ENCODE data around the gene HARS2.

Gene HARS2

GRCh38 chr5:140671472-140672125, 19.7 kb upstream of the HARS2 start:
- Histone ChIP-seq H3K36me3 (ENCODE audit: control insufficient read depth, insufficient read depth, low read length) (peaks cover 34% of the 10 kb centered on the region), H3K9me3 (ENCODE audit: control insufficient read depth, low read length) (no peaks in the 10 kb centered on the region), H3K4me1 (ENCODE audit: control insufficient read depth, insufficient read depth, low read length) (no peaks in the 10 kb centered on the region), H3K27ac (ENCODE audit: insufficient read depth, low read depth, low read length, poor library complexity, severe bottlenecking) (no peak overlapping the region), H3K4me3 (ENCODE audit: insufficient read depth, low read depth, low read length) (no peak overlapping the region), H3K27me3 (ENCODE audit: control insufficient read depth, insufficient read depth, low read length, poor library complexity, severe bottlenecking) (no peaks in the 10 kb centered on the region)
- 96 to 98% methylated on average over 6 of the region's 7 CpGs for WGBS, 2 experiments

- Histone ChIP-seq H3K4me1 (ENCODE audit: control insufficient read depth, insufficient read depth, low read length) (no peaks in the 10 kb centered on the region), H3K27ac (ENCODE audit: insufficient read depth, low read depth, low read length, poor library complexity, severe bottlenecking) (no peak overlapping the region), H3K9me3 (ENCODE audit: control insufficient read depth, low read length) (no peaks in the 10 kb centered on the region), H3K36me3 (ENCODE audit: control insufficient read depth, insufficient read depth, low read length) (peaks cover 38% of the 10 kb centered on the region), H3K27me3 (ENCODE audit: control insufficient read depth, insufficient read depth, low read length, poor library complexity, severe bottlenecking) (no peaks in the 10 kb centered on the region), H3K4me3 (ENCODE audit: insufficient read depth, low read depth, low read length) (no peak overlapping the region)
- WGBS, 2 experiments = 96% methylated on average over 70 of the region's 70 CpGs
Observed at GRCh38 chr5:140672455-140673186, 18.6 kb upstream of the HARS2 start.

DNA sequence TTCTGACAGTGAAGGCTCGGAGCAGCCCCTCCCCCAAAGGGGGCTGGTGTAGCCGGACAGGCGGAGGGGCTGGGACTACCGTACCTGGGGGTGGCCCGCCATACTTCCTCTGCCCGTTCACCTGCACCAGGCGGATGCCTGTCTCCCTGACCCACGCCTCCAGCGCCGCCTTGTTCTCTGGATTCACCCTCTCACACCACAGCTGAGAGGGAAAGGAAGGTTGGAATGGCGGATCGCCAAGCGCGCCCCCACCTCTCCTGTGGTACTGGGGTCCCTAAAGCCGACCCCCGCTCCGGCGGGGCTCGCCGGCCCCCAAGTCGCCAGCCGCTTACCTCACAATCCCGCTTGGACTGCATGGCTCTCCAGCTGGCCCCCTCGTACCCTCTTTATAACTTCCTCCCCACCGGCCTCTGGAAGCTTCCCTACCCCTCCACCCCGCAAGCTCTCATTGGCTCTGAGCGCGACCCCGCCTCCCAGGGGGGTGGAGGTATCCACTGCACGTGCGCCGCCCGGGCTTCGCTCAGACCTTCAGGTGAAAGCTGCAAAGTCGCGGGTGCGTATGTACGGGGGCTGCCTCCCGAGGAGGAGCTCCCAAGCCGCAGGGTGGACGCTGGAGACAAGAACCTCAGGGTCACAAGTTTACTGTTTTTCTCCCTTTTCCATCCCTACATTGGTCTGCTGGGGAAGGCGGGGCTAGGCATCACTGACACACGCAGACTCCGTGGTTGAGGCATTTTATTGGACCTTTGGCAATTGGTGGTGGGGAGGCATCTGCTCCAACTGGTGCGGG, 17.9 kb upstream of the HARS2 start, which contains the start of gene DND1:
Gene DND1, minus strand, starts transcription at position 390 of the 790 bp plus-strand sequence. Its CDS starts 34 bp downstream, at position 356.
- Histone ChIP-seq H3K27me3 (ENCODE audit: control insufficient read depth, insufficient read depth, low read length, poor library complexity, severe bottlenecking) (no peaks in the 10 kb centered on the region), H3K9me3 (ENCODE audit: control insufficient read depth, low read length) (no peaks in the 10 kb centered on the region), H3K4me1 (ENCODE audit: control insufficient read depth, insufficient read depth, low read length) (no peaks in the 10 kb centered on the region), H3K4me3 (ENCODE audit: insufficient read depth, low read depth, low read length) (no peak within 1 kb of the TSS), H3K36me3 (ENCODE audit: control insufficient read depth, insufficient read depth, low read length) (peaks cover 39% of the 10 kb centered on the region), H3K27ac (ENCODE audit: insufficient read depth, low read depth, low read length, poor library complexity, severe bottlenecking) (no peak within 1 kb of the TSS)
- WGBS, 2 experiments = 93 to 94% methylated on average over 45 of the region's 45 CpGs

DNA sequence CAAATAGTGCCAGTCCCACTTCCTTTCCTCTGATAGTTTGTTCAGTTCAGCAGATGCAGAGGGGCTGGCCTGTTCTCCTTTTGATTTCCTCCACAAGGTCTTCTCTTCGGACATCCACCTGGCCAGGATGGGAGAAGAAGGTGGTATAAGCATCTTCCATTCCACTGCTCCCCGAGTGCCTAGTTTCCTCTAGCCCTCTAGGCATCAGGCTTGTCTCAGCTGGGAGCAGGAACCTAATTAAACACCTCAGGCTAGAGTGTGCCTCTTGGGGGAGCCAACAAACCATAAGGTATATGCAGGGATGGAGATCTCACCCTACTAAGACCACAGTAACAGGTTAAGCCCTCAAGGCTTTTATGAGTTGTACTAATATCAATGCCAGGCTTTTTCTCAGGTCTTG, 17.0 kb upstream of the HARS2 start:
- H3K36me3 ChIP-seq (ENCODE audit: control insufficient read depth, insufficient read depth, low read length) = peaks cover 31% of the 10 kb centered on the region
- H3K27ac ChIP-seq (ENCODE audit: insufficient read depth, low read depth, low read length, poor library complexity, severe bottlenecking) = no peak overlapping the region
- no peaks in the 10 kb centered on the region for H3K4me1 ChIP-seq (ENCODE audit: control insufficient read depth, insufficient read depth, low read length)
- no peaks in the 10 kb centered on the region for H3K27me3 ChIP-seq (ENCODE audit: control insufficient read depth, insufficient read depth, low read length, poor library complexity, severe bottlenecking)
- no peaks in the 10 kb centered on the region for H3K9me3 ChIP-seq (ENCODE audit: control insufficient read depth, low read length)
- H3K4me3 ChIP-seq (ENCODE audit: insufficient read depth, low read depth, low read length) = no peak overlapping the region
- WGBS, 2 experiments = 88 to 94% methylated on average over 2 of the region's 2 CpGs

GRCh38 chr5:140674629-140675028, 16.6 kb upstream of the HARS2 start:
- 97 to 99% methylated on average over 4 of the region's 4 CpGs for WGBS, 2 experiments

GRCh38 chr5:140677947-140678346, 13.3 kb upstream of the HARS2 start:
- WGBS, 2 experiments = 91 to 97% methylated on average over 3 of the region's 3 CpGs

More at GRCh38 chr5:140674629-140675028, 16.6 kb upstream of the HARS2 start:
- Histone ChIP-seq H3K27me3 (ENCODE audit: control insufficient read depth, insufficient read depth, low read length, poor library complexity, severe bottlenecking) (no peaks in the 10 kb centered on the region), H3K9me3 (ENCODE audit: control insufficient read depth, low read length) (no peaks in the 10 kb centered on the region), H3K4me3 (ENCODE audit: insufficient read depth, low read depth, low read length) (no peak overlapping the region), H3K27ac (ENCODE audit: insufficient read depth, low read depth, low read length, poor library complexity, severe bottlenecking) (no peak overlapping the region), H3K4me1 (ENCODE audit: control insufficient read depth, insufficient read depth, low read length) (no peaks in the 10 kb centered on the region), H3K36me3 (ENCODE audit: control insufficient read depth, insufficient read depth, low read length) (peaks cover 31% of the 10 kb centered on the region)

GRCh38 chr5:140678993-140679392, 12.3 kb upstream of the HARS2 start:
- no peaks in the 10 kb centered on the region for H3K9me3 ChIP-seq (ENCODE audit: control insufficient read depth, low read length)
- H3K4me1 ChIP-seq (ENCODE audit: control insufficient read depth, insufficient read depth, low read length) = no peaks in the 10 kb centered on the region
- H3K27me3 ChIP-seq (ENCODE audit: control insufficient read depth, insufficient read depth, low read length, poor library complexity, severe bottlenecking) = no peaks in the 10 kb centered on the region
- 95 to 97% methylated on average over 7 of the region's 7 CpGs for WGBS, 2 experiments
- no peak overlapping the region for H3K27ac ChIP-seq (ENCODE audit: insufficient read depth, low read depth, low read length, poor library complexity, severe bottlenecking)
- peaks cover 23% of the 10 kb centered on the region for H3K36me3 ChIP-seq (ENCODE audit: control insufficient read depth, insufficient read depth, low read length)
- H3K4me3 ChIP-seq (ENCODE audit: insufficient read depth, low read depth, low read length) = no peak overlapping the region

More at GRCh38 chr5:140677947-140678346, 13.3 kb upstream of the HARS2 start:
- no peaks in the 10 kb centered on the region for H3K27me3 ChIP-seq (ENCODE audit: control insufficient read depth, insufficient read depth, low read length, poor library complexity, severe bottlenecking)
- peaks cover 28% of the 10 kb centered on the region for H3K36me3 ChIP-seq (ENCODE audit: control insufficient read depth, insufficient read depth, low read length)
- H3K4me1 ChIP-seq (ENCODE audit: control insufficient read depth, insufficient read depth, low read length) = no peaks in the 10 kb centered on the region
- H3K4me3 ChIP-seq (ENCODE audit: insufficient read depth, low read depth, low read length) = no peak overlapping the region
- H3K9me3 ChIP-seq (ENCODE audit: control insufficient read depth, low read length) = no peaks in the 10 kb centered on the region
- H3K27ac ChIP-seq (ENCODE audit: insufficient read depth, low read depth, low read length, poor library complexity, severe bottlenecking) = no peak overlapping the region

- Histone ChIP-seq H3K9me3 (ENCODE audit: control insufficient read depth, low read length) (no peaks in the 10 kb centered on the region), H3K4me1 (ENCODE audit: control insufficient read depth, insufficient read depth, low read length) (no peaks in the 10 kb centered on the region), H3K27me3 (ENCODE audit: control insufficient read depth, insufficient read depth, low read length, poor library complexity, severe bottlenecking) (no peaks in the 10 kb centered on the region), H3K36me3 (ENCODE audit: control insufficient read depth, insufficient read depth, low read length) (peaks cover 8% of the 10 kb centered on the region), H3K27ac (ENCODE audit: insufficient read depth, low read depth, low read length, poor library complexity, severe bottlenecking) (peak overlapping the region; percentile 31), H3K4me3 (ENCODE audit: insufficient read depth, low read depth, low read length) (peak overlapping the region; percentile 81)
- 62 to 75% methylated on average over 8 of the region's 8 CpGs for WGBS, 2 experiments
Observed at GRCh38 chr5:140690376-140690932, 801 bp upstream of the HARS2 start.

DNA sequence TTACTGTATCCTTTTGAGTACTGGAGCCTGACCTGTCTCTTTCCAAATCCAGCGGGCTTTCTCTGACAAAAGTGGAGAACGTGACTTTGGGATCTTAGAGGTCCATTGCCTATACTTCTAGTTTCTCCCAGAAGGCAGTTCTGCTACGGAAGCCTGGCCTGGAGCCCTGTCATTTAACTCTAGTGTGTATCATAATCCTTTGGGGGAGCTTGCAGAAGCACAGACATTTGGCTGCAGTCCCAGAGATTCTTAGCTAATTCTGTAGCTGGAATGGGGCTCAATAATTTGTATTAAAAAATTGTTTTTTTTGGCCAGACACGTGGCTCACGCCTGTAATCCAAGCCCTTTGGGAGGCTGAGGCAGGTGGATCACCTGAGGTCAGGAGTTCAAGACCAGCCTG, 3.0 kb downstream of the HARS2 start:
- Histone ChIP-seq H3K4me1 (ENCODE audit: control insufficient read depth, insufficient read depth, low read length) (no peaks in the 10 kb centered on the region), H3K4me3 (ENCODE audit: insufficient read depth, low read depth, low read length) (no peak overlapping the region), H3K9me3 (ENCODE audit: control insufficient read depth, low read length) (no peaks in the 10 kb centered on the region), H3K27ac (ENCODE audit: insufficient read depth, low read depth, low read length, poor library complexity, severe bottlenecking) (no peak overlapping the region), H3K36me3 (ENCODE audit: control insufficient read depth, insufficient read depth, low read length) (peaks cover 31% of the 10 kb centered on the region), H3K27me3 (ENCODE audit: control insufficient read depth, insufficient read depth, low read length, poor library complexity, severe bottlenecking) (no peaks in the 10 kb centered on the region)
- WGBS, 2 experiments = 93 to 95% methylated on average over 5 of the region's 5 CpGs
